Measurements from ENCODE around the gene DTX3.

DTX3 gene

GRCh38 chr12:57574795-57575194 is 29.8 kb upstream of the DTX3 start:
- Histone ChIP-seq H3K79me2 (ENCODE audit: control insufficient read depth, low read length) (no peaks in the 10 kb centered on the region), H3K4me1 (ENCODE audit: control insufficient read depth, low read length) (no peaks in the 10 kb centered on the region), H3F3A (ENCODE audit: control insufficient read depth, insufficient read depth) (no peaks in the 10 kb centered on the region), H3K9me3 (ENCODE audit: control insufficient read depth, insufficient read depth, low read length) (no peaks in the 10 kb centered on the region), H4K20me1 (ENCODE audit: control insufficient read depth, insufficient read depth, low read depth, low read length) (no peaks in the 10 kb centered on the region), H3K27me3 (ENCODE audit: control insufficient read depth, low read length) (peaks cover 22% of the 10 kb centered on the region), H3K4me3 (ENCODE audit: low read length) (no peak overlapping the region), H3K9me2 (replicated peaks; ENCODE audit: control insufficient read depth, low read length) (no peaks in the 10 kb centered on the region), H3K36me3 (ENCODE audit: control insufficient read depth, low read length) (no peaks in the 10 kb centered on the region), H3K27ac (ENCODE audit: low read depth, low read length) (no peak overlapping the region), H3K4me2 (ENCODE audit: low read length) (no peak overlapping the region)
- TF ChIP-seq EZH2phosphoT487 (IDR thresholded peaks at IDR 0.05; ENCODE audit: borderline replicate concordance, low read length), result no peak
- TF ChIP-seq CTCF (IDR thresholded peaks at IDR 0.05; ENCODE audit: low read depth, low read length, poor library complexity, severe bottlenecking), result no peak

- H3F3A ChIP-seq (ENCODE audit: control insufficient read depth, insufficient read depth), result no peaks in the 10 kb centered on the region
- H4K20me1 ChIP-seq (ENCODE audit: control insufficient read depth, insufficient read depth, low read depth, low read length), result no peaks in the 10 kb centered on the region
- no peaks in the 10 kb centered on the region for H3K9me2 ChIP-seq (replicated peaks; ENCODE audit: control insufficient read depth, low read length)
- H3K9me3 ChIP-seq (ENCODE audit: control insufficient read depth, insufficient read depth, low read length), result no peaks in the 10 kb centered on the region
- no peak overlapping the region for H3K4me2 ChIP-seq (ENCODE audit: low read length)
- no peaks in the 10 kb centered on the region for H3K4me1 ChIP-seq (ENCODE audit: control insufficient read depth, low read length)
- no peaks in the 10 kb centered on the region for H3K79me2 ChIP-seq (ENCODE audit: control insufficient read depth, low read length)
- H3K36me3 ChIP-seq (ENCODE audit: control insufficient read depth, low read length), result no peaks in the 10 kb centered on the region
- TF ChIP-seq EZH2phosphoT487 (IDR thresholded peaks at IDR 0.05; ENCODE audit: borderline replicate concordance, low read length) (no peak), CTCF (IDR thresholded peaks at IDR 0.05; ENCODE audit: low read depth, low read length, poor library complexity, severe bottlenecking) (no peak)
- H3K4me3 ChIP-seq (ENCODE audit: low read length), result no peak overlapping the region
- no peak overlapping the region for H3K27ac ChIP-seq (ENCODE audit: low read depth, low read length)
- H3K27me3 ChIP-seq (ENCODE audit: control insufficient read depth, low read length), result peaks cover 25% of the 10 kb centered on the region
Observed at GRCh38 chr12:57575771-57576612, 28.6 kb upstream of the DTX3 start.

GRCh38 chr12:57576613-57577160 is 27.9 kb upstream of the DTX3 start:
- no peaks in the 10 kb centered on the region for H4K20me1 ChIP-seq (ENCODE audit: control insufficient read depth, insufficient read depth, low read depth, low read length)
- H3K9me3 ChIP-seq (ENCODE audit: control insufficient read depth, insufficient read depth, low read length), result no peaks in the 10 kb centered on the region
- H3K4me2 ChIP-seq (ENCODE audit: low read length), result no peak overlapping the region
- H3K4me3 ChIP-seq (ENCODE audit: low read length), result no peak overlapping the region
- no peaks in the 10 kb centered on the region for H3K9me2 ChIP-seq (replicated peaks; ENCODE audit: control insufficient read depth, low read length)
- H3K4me1 ChIP-seq (ENCODE audit: control insufficient read depth, low read length), result no peaks in the 10 kb centered on the region
- TF ChIP-seq EZH2phosphoT487 (IDR thresholded peaks at IDR 0.05; ENCODE audit: borderline replicate concordance, low read length), result no peak
- no peak for TF ChIP-seq CTCF (IDR thresholded peaks at IDR 0.05; ENCODE audit: low read depth, low read length, poor library complexity, severe bottlenecking)
- no peak overlapping the region for H3K27ac ChIP-seq (ENCODE audit: low read depth, low read length)
- H3F3A ChIP-seq (ENCODE audit: control insufficient read depth, insufficient read depth), result no peaks in the 10 kb centered on the region
- no peaks in the 10 kb centered on the region for H3K36me3 ChIP-seq (ENCODE audit: control insufficient read depth, low read length)
- H3K27me3 ChIP-seq (ENCODE audit: control insufficient read depth, low read length), result peaks cover 27% of the 10 kb centered on the region
- H3K79me2 ChIP-seq (ENCODE audit: control insufficient read depth, low read length), result no peaks in the 10 kb centered on the region
